Forelimb muscle (tissue), 1 donor: Measurements from ENCODE around the gene CNOT6L. TPM values are rescaled to one million over a fixed set of nuclear protein-coding genes. Genes with fewer than 3 reads are reported as not detected.
"Not testable (repeated sequence)": the region's sequence is repeated elsewhere in the genome, so short reads cannot be mapped to it uniquely, and the experiment has no call there.

Experiments used
- DNase-seq: peaks from one replicate; pipeline ENCODE4 v3.0.0-alpha.2; 2013; ENCODE audit warnings: low read depth
- polyA plus RNA-seq: library from polyadenylated mRNA; unstranded; fragments of 120-200 nt; gene quantifications from one replicate; pipeline ENCODE4 v1.2.1, GENCODE V29; 2013; ENCODE audit not compliant: insufficient read length

Gene CNOT6L
- polyA plus RNA-seq, 1 donor, result 32.3 TPM

- no peak for DNase-seq
Measured at GRCh38 chr4:77782102-77782835, 36.9 kb downstream of the CNOT6L start.

- DNase-seq, result not testable (repeated sequence)
Measured at GRCh38 chr4:77780762-77781161, 38.4 kb downstream of the CNOT6L start.

- no peak for DNase-seq
Measured at GRCh38 chr4:77777135-77777807, 41.9 kb downstream of the CNOT6L start.

GRCh38 chr4:77776182-77777134 is 42.7 kb downstream of the CNOT6L start:
- DNase-seq, result no peak

- no peak for DNase-seq
Measured at GRCh38 chr4:77773101-77773500, 46.1 kb downstream of the CNOT6L start.

- no peak for DNase-seq
Measured at GRCh38 chr4:77771566-77771965, 47.6 kb downstream of the CNOT6L start.

- DNase-seq, result no peak
Measured at GRCh38 chr4:77765720-77766119, 53.4 kb downstream of the CNOT6L start.

GRCh38 chr4:77762531-77762930 is 56.6 kb downstream of the CNOT6L start:
- no peak for DNase-seq

GRCh38 chr4:77761595-77761994 is 57.6 kb downstream of the CNOT6L start:
- no peak for DNase-seq

- no peak for DNase-seq
Measured at GRCh38 chr4:77758804-77759203, 60.4 kb downstream of the CNOT6L start.

- no peak for DNase-seq
Measured at GRCh38 chr4:77751764-77752163, 67.4 kb downstream of the CNOT6L start.

GRCh38 chr4:77745792-77746191 is 73.4 kb downstream of the CNOT6L start:
- no peak for DNase-seq

GRCh38 chr4:77742054-77742453 is 77.1 kb downstream of the CNOT6L start:
- DNase-seq, result no peak

- no peak for DNase-seq
Measured at GRCh38 chr4:77740480-77740879, 78.7 kb downstream of the CNOT6L start.

- no peak for DNase-seq
Measured at GRCh38 chr4:77734928-77735327, 84.2 kb downstream of the CNOT6L start.

GRCh38 chr4:77731656-77732055 is 87.5 kb downstream of the CNOT6L start:
- no peak for DNase-seq

- DNase-seq, result no peak
Measured at GRCh38 chr4:77728420-77728819, 90.7 kb downstream of the CNOT6L start.

GRCh38 chr4:77721073-77721472 is 98.1 kb downstream of the CNOT6L start:
- no peak for DNase-seq

- not testable (repeated sequence) for DNase-seq
Measured at GRCh38 chr4:77718500-77718899, 100.7 kb downstream of the CNOT6L start.

- DNase-seq, result no peak
Measured at GRCh38 chr4:77715414-77716290, 103.5 kb downstream of the CNOT6L start.

- no peak for DNase-seq
Measured at GRCh38 chr4:77714514-77714913, 104.7 kb downstream of the CNOT6L start.
